GM20431 (cell line): ENCODE measurements around the gene AUTS2.

Experiments used
- in situ Hi-C: fragments of 300-500 bp; cut with MseI, MboI; formaldehyde crosslinking; loops from one replicate; pipeline ENCODE4 v1.15.0; 2020; ENCODE audit warnings: low sequenced_read_pairs; ENCODE audit not compliant: unreplicated experiment

The AUTS2 gene

GRCh38 chr7:70060298-70061068 lies 462.2 kb downstream of the AUTS2 start:
- in situ Hi-C loops, result no loop called here

GRCh38 chr7:70063371-70063770 lies 465.1 kb downstream of the AUTS2 start:
- in situ Hi-C loops, result no loop called here

GRCh38 chr7:70063927-70064326 lies 465.7 kb downstream of the AUTS2 start:
- in situ Hi-C loops, result no loop called here

GRCh38 chr7:70066844-70067243 lies 468.6 kb downstream of the AUTS2 start:
- in situ Hi-C loops, result no loop called here

- in situ Hi-C loops, result no loop called here
These were observed 470.3 kb downstream of the AUTS2 start for GRCh38 chr7:70068531-70068930.

GRCh38 chr7:70069977-70070376 lies 471.7 kb downstream of the AUTS2 start:
- in situ Hi-C loops, result no loop called here

DNA sequence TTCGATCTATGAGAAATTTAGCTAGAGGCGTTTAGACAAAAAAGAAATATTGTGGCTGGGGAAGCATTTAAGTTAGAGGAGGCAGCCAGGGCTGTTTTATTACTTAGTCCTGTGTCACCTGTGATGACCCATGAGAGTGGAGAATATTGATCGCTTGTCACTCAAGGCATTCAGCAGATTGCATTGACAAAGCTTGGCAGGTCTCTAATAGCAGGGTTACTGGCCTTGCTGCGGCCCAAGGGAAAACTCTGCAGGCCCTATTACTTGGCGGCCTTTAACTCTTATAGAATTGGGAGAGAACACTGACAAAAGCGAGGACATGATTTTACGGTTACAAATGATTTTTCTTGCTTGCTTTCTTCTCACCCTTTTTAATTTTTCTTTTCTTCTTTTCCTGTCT lies 473.5 kb downstream of the AUTS2 start:
- in situ Hi-C loops, result no loop called here

GRCh38 chr7:70072220-70072619 lies 473.9 kb downstream of the AUTS2 start:
- in situ Hi-C loops, result no loop called here

DNA sequence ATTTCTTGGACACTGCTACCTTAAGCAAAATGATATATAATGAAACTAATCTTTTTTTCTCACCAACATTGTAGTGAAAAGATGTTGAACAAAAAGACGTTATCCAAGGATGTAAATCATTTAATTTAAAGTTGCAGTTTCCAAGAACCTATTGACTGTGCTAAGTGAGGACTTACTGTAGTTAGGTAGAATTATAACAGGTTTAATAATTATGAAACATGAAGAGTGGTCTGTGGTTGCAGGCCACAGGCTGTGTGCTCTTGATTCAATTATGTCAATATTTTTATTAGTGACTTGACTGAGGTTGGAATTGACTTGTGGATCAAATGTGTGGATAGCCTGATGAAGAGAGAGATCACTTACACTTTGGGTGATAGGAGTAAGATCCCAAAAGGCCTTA lies 478.1 kb downstream of the AUTS2 start:
- in situ Hi-C loops, result no loop called here

DNA sequence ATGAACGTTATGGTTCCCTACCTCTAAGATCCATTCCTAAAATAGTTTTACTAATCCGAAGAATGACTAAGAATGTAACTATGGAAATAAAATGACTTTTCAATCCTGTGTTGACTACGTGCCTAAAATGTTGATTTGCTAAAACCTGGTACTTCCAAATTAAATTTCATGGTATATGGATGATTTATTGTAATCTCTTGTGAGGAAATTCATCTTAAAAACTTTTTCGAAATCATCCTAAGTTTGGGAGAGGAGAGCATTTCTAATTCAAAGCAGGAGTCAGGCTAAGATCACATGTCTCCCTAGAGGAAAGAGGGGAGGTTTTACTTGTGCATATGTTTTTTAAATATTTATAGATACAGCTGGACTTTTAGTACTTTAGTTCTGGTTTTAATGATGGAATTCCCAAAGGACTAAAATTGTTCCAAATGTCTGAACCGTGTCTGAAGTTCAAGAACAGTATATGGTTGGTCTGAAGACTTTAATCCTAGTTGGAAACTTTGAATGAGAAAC lies 483.9 kb downstream of the AUTS2 start:
- in situ Hi-C loops, result no loop called here

GRCh38 chr7:70091362-70091761 lies 493.1 kb downstream of the AUTS2 start:
- in situ Hi-C loops, result no loop called here

GRCh38 chr7:70092314-70093204 lies 494.3 kb downstream of the AUTS2 start:
- in situ Hi-C loops, result no loop called here

DNA sequence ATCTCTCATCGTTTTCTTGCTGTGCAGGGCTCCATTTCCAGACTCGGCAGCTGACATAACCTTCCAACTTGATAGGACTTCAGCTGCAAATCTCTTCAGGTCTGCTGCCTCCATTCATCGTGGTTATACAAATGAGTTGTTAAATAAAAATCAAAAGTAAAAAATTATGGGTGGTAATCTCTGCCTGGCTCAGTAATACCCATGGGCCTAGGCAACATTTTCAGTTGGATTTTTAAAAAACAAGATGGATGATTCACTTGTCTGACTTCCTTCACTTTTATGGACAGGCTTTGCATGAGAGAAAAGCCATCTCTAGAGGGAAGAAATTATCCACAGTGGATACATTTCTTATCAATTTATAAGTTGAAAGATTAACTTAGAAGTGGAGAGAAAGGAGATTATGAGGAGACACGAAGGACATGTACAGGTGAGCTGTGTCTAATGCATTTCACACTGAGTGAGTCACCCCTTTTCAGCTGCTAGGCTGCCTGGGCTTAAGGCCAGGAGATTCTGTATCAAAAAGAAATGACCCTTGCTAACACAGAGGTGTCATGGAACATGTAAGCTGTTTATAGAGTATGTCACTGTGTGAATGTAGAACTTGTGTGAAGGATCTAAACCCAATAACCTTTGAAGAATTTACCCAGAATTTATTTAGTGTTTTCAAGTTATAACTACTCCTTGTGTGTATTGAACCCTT lies 495.1 kb downstream of the AUTS2 start:
- in situ Hi-C loops, result no loop called here

GRCh38 chr7:70094831-70095230 lies 496.6 kb downstream of the AUTS2 start:
- in situ Hi-C loops, result no loop called here

DNA sequence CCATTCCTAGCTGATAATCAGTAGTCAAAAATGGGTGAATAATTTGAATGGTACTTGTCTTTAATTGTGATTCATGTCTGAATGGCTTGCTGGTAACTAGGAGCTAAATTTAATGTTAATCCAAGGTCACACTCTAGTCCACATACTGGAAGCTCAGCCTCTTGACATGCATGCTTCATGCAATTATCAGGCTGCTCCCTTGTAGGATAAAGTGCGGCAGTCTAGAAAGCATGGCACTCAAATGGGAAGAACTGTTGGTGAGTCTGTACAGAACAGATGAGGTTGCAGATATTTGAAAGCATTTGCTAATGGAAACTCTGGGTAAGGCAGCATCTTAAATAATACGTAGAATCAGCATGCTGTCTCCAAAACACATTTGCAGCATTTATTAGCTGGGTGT lies 499.4 kb downstream of the AUTS2 start:
- in situ Hi-C loops, result no loop called here

- in situ Hi-C loops, result no loop called here
These were observed 499.9 kb downstream of the AUTS2 start for GRCh38 chr7:70098133-70098561.

DNA sequence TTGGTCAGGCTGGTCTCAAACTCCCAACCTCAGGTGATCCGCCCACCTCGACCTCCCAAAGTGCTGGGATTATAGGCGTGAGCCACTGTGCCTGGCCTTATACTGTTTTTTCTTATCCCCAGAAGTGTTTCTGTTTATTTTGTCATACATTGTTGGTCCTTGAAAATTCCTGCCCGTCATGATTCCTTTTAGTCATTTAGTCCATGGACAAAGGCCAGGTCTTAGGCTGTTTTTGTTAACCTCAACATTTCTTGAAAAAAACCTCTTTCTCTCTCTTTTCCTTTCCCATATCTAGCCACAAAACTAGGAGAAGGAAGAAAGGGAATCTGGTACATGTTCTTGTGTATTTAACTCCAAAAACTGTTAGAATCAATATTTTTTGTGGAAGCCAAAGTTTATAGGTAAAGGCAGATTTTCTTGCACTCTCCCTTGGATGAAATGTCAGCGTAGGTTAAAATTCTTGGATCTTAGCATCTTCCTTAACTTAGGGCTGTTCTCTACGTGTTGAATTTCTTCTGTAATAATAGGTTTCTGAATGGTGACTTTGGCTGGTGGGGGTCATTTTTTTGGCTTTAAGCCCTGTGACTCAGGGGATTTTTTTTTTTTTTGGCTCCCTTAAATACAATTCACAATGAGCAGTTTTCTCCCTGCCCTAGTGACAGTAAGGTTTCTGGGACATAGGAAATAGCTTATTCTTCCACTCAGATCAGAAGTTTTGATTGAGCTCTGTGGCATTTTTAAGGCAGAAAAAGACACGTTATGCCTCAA lies 500.8 kb downstream of the AUTS2 start:
- in situ Hi-C loops, result no loop called here

GRCh38 chr7:70104243-70104642 lies 506.0 kb downstream of the AUTS2 start:
- in situ Hi-C loops, result no loop called here

DNA sequence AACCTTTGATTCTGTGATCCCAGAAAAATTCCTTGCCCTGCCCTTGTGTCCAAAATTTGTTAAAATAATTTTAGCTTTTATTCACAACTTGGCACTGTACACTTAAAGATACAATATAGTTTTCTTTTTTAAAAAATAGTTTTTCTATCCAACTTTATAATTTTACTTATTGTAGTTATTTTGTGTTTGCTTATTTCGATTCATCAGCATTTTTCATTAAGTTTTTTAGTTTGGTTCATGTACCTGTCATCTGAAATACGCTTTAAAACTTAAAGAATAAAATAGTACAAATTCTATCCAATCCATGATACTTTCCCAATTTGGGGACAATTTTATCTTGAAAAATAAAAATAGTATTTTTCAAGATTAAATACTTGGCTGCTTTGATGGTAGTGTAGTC lies 514.8 kb downstream of the AUTS2 start:
- in situ Hi-C loops, result no loop called here

GRCh38 chr7:70113536-70113935 lies 515.3 kb downstream of the AUTS2 start:
- in situ Hi-C loops, result no loop called here
